ENCODE measurements around the gene SZT2.
A peak's percentile ranks its signal among the peaks of the same experiment; 100 is the strongest.

Gene SZT2

DNA sequence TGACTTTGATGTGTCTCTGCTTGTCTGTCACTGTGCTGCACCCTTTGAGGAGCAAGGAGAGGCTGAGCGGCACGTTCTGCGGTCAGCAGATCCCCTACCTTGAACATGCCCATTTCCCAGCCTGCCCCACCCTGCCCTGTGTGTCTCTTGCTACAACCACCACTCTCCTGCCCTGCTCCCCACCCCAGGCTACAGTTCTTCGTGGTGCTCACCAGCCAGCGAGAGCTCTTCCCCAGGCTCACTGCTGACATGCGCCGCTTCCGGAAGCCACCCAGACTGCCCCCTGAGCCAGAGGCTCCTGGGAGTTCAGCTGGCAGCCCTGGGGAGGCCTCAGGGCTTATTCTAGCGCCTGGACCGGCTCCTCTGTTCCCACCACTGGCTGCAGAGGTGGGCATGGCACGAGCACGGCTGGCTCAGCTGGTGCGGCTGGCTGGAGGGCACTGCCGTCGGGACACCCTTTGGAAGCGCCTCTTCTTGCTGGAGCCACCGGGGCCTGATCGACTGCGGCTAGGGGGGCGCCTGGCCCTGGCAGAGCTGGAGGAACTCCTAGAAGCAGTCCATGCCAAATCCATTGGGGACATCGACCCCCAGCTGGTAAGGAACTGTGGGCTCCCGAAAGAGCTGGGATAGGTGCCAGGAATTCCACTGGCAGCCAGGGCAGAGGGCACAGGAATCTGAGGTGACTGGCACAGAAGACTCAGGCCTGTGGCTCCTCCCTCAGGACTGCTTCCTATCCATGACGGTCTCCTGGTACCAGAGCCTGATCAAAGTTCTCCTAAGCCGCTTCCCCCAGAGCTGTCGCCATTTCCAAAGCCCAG is 58.4 kb downstream of the SZT2 start:
- Histone ChIP-seq H3K4me3 (ENCODE audit: low read depth in 1 of 2, low read length in 2 of 2) (no peak overlapping the region), H3K36me3 (ENCODE audit: insufficient read depth, low read length) (peaks cover 82% of the 10 kb centered on the region), H3K4me1 (ENCODE audit: insufficient read depth, low read length) (peaks cover 12% of the 10 kb centered on the region), H3K27ac (ENCODE audit: low read depth, low read length) (no peak overlapping the region), H3K27me3 (ENCODE audit: control insufficient read depth in 1 of 2, insufficient read depth in 2 of 2, low read length in 2 of 2) (no peaks in the 10 kb centered on the region), H3K9me3 (ENCODE audit: low read length) (no peaks in the 10 kb centered on the region), H3K9ac (ENCODE audit: low read length) (no peak overlapping the region)

DNA sequence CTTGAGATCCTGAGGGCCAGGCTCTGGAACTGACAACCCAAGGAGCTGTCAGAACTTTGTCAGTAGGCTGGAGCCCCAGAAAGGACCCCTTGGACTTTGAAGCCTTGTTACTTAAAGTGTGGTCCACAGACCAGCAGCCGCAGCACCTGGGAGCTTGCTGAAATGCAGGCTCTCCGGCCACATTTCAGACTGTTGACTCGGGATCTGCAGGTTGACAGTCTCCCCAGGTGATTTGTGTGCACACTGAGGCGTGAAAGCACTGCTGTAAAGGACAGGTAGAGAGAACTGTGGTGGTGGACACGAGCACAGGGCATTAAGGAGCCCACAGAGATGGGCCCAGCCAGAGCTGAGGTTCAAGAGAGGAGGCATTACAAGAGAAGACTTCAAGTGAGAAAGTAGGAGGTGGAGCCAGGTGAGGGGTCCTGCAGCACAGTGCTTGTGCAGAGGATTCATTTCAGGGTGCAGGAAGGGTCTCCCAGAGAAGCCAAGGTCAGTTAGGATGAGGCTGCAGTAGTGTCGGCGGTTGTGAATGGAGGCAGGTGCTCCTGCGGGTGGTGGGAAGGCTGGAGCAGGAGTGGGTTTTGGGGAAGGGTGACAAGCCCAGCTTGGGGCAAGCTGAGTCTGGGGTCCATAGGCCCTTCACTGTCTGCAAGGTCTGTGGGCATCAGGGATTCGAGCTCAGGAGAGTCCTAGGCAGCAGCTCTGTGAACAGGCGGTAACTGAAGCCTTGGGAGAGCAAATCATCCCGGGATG is 59.4 kb downstream of the SZT2 start:
- Histone ChIP-seq H3K4me3 (ENCODE audit: low read depth in 1 of 2, low read length in 2 of 2) (no peak overlapping the region), H3K9ac (ENCODE audit: low read length) (no peak overlapping the region), H3K4me1 (ENCODE audit: insufficient read depth, low read length) (peaks cover 12% of the 10 kb centered on the region), H3K27ac (ENCODE audit: low read depth, low read length) (no peak overlapping the region), H3K9me3 (ENCODE audit: low read length) (no peaks in the 10 kb centered on the region), H3K36me3 (ENCODE audit: insufficient read depth, low read length) (peaks cover 72% of the 10 kb centered on the region), H3K27me3 (ENCODE audit: control insufficient read depth in 1 of 2, insufficient read depth in 2 of 2, low read length in 2 of 2) (no peaks in the 10 kb centered on the region)

DNA sequence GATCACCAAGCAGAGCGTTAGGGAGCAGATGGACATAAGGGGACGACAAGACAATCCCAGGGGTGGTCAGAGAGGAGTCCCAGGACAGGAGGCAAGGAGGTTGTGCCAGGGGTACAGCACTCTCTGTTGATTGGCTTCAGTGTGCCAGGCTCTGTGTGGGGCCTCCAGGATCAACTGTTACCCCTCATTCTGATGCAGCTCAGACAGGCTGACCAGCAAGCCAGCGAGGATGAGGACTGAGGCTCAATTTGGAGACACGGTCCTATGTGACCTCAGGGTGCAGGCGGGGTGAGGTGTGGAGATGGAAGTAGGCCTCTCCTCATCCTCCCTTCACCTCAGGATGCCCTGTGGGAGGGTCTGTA is 60.0 kb downstream of the SZT2 start:
- H3K9me3 ChIP-seq (ENCODE audit: low read length), result no peaks in the 10 kb centered on the region
- H3K27ac ChIP-seq (ENCODE audit: low read depth, low read length), result no peak overlapping the region
- H3K36me3 ChIP-seq (ENCODE audit: insufficient read depth, low read length), result peaks cover 67% of the 10 kb centered on the region
- H3K4me3 ChIP-seq (ENCODE audit: low read depth in 1 of 2, low read length in 2 of 2), result no peak overlapping the region
- peaks cover 16% of the 10 kb centered on the region for H3K4me1 ChIP-seq (ENCODE audit: insufficient read depth, low read length)
- H3K9ac ChIP-seq (ENCODE audit: low read length), result no peak overlapping the region
- H3K27me3 ChIP-seq (ENCODE audit: control insufficient read depth in 1 of 2, insufficient read depth in 2 of 2, low read length in 2 of 2), result no peaks in the 10 kb centered on the region

DNA sequence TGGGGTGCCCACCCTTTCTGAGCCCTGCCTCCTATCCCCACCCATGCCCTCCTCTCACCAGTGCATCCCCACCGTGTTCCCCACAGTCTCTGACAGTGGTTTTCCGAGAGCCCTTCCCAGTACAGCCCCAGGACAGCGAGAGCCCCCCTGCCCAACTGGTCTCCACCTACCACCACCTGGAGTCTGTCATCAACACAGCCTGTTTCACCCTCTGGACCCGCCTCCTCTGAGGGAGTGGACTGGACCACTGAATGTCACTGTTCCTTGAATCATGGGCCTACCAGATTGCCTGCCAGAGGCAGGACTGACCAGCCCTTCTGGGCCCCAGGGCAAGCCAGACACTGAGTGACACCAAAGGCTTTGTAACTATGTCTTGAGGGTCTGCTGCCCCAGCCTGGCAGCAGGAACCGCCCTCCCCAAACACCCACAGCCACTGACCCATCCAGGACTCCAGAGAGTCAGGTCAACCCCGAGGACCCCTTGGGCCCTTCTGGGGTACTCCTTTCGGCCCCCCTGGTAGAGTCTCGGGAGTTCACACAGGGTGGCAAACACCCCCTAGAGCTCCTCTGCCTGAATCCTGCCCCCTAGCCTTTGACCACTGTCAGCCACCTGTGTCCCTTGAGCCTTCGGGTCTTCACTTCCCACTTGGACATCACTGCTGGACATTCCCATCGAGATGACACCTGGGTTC is 60.7 kb downstream of the SZT2 start:
- Histone ChIP-seq H3K4me1 (ENCODE audit: insufficient read depth, low read length) (peaks cover 20% of the 10 kb centered on the region), H3K27me3 (ENCODE audit: control insufficient read depth in 1 of 2, insufficient read depth in 2 of 2, low read length in 2 of 2) (no peaks in the 10 kb centered on the region), H3K9me3 (ENCODE audit: low read length) (no peaks in the 10 kb centered on the region), H3K36me3 (ENCODE audit: insufficient read depth, low read length) (peaks cover 63% of the 10 kb centered on the region), H3K4me3 (ENCODE audit: low read depth in 1 of 2, low read length in 2 of 2) (no peak overlapping the region), H3K9ac (ENCODE audit: low read length) (no peak overlapping the region), H3K27ac (ENCODE audit: low read depth, low read length) (no peak overlapping the region)

DNA sequence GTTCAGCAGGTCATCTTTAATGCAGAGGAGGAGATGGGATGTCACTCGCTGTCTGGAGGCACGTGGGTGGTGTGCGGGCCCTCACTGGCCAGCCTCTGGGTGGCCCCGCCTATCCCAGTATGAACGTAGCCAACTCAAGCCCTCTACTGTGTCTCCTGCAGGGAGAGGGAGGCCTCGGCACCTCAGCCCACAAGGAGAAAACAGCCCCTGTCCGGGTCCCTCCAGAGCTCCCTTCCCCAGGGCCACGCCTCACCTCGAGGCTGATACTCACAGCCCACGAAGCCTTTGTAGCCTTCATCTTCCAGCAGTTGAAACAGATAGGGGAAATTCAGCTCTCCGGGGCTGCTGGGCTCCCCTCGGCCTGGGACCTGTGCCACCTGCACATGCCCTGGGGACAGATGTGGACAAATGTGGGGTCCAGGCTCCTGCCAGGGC is 61.5 kb downstream of the SZT2 start:
- Histone ChIP-seq H3K36me3 (ENCODE audit: insufficient read depth, low read length) (peaks cover 55% of the 10 kb centered on the region), H3K27ac (ENCODE audit: low read depth, low read length) (no peak overlapping the region)

DNA sequence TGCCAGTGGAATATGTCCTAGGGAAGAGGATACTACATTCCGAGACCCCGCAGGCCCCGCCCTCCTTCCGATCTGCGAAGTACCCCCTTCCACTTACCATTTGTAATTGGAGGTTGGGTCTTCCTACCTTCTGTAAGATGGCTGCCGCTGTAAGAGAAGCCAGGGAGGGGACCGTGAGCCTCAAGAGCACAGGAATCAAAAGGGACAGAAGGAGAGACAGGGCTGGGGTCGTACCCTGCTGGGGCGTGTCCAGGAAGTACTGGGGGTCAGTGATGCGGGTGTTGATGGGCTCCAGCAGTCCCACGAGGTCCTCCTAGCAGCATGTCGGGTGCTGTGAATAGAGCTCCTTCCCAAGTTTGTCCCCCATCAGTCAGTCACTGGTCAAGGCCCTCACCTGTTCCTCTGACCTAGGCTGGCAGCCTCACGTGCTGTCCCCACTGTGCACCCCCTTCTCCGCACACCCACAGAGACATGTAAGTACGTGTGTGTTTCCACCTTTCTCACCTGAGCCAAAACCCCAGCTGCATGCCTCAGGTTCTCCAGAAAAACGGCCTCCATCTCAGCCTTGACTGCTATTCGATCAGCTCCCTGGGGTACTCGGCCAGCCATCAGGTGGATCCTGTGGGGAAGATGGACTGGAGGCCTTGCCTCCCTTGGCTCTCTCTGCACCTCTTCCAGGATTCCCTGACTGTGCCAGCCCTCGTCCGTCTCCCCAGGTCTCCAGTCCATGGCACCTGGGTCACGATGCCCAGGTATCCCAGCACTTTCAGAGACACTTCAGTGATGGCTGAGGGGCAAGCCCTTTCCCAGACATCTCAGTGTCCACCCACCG is 62.2 kb downstream of the SZT2 start:
- Histone ChIP-seq H3K27ac (ENCODE audit: low read depth, low read length) (peak overlapping the region; percentile 67), H3K4me1 (ENCODE audit: insufficient read depth, low read length) (peaks cover 20% of the 10 kb centered on the region), H3K27me3 (ENCODE audit: control insufficient read depth in 1 of 2, insufficient read depth in 2 of 2, low read length in 2 of 2) (no peaks in the 10 kb centered on the region), H3K36me3 (ENCODE audit: insufficient read depth, low read length) (peaks cover 47% of the 10 kb centered on the region), H3K9ac (ENCODE audit: low read length) (no peak overlapping the region), H3K9me3 (ENCODE audit: low read length) (no peaks in the 10 kb centered on the region), H3K4me3 (ENCODE audit: low read depth in 1 of 2, low read length in 2 of 2) (no peak overlapping the region)

More for the DNA sequence above, 61.5 kb downstream of the SZT2 start:
- H3K9ac ChIP-seq (ENCODE audit: low read length), result no peak overlapping the region
- no peak overlapping the region for H3K4me3 ChIP-seq (ENCODE audit: low read depth in 1 of 2, low read length in 2 of 2)
- H3K27me3 ChIP-seq (ENCODE audit: control insufficient read depth in 1 of 2, insufficient read depth in 2 of 2, low read length in 2 of 2), result no peaks in the 10 kb centered on the region
- peaks cover 20% of the 10 kb centered on the region for H3K4me1 ChIP-seq (ENCODE audit: insufficient read depth, low read length)
- no peaks in the 10 kb centered on the region for H3K9me3 ChIP-seq (ENCODE audit: low read length)

DNA sequence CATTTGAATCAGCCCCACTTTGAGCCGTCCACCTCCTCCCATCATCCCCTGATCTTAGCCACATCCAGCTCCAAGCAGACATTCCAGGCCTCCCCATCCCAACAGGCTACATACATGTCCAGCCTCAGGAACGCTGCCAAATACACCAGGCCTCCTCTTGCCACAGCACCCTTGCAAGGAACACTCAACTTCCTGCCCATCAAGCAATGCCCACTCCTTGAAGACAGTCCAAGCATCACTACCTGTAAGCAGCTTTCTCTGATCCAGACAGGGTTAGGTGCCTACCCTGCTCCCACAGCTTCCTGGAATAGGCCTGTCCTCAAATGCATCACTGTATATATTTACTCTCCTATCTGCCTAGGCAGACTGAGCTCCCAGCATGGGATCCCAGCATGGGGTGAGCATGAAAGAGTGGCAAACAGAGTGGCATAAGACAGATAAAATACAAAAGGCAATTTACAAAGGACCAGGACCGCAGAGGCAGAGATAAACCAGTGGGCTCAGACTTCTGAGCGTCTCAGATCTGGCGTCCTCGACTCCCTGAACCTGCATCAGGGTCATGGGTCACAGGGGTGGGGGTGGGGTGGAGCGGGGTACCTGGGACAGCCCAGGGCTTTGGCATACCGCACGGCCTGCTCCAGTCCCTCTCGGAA is 63.2 kb downstream of the SZT2 start:
- H3K27me3 ChIP-seq (ENCODE audit: control insufficient read depth in 1 of 2, insufficient read depth in 2 of 2, low read length in 2 of 2), result no peaks in the 10 kb centered on the region
- H3K27ac ChIP-seq (ENCODE audit: low read depth, low read length), result peak overlapping the region; percentile 67
- peak overlapping the region; percentile 34 for H3K9ac ChIP-seq (ENCODE audit: low read length)
- peaks cover 37% of the 10 kb centered on the region for H3K36me3 ChIP-seq (ENCODE audit: insufficient read depth, low read length)
- peaks cover 20% of the 10 kb centered on the region for H3K4me1 ChIP-seq (ENCODE audit: insufficient read depth, low read length)
- H3K4me3 ChIP-seq (ENCODE audit: low read depth in 1 of 2, low read length in 2 of 2), result peak overlapping the region; percentile 63 to 68
- no peaks in the 10 kb centered on the region for H3K9me3 ChIP-seq (ENCODE audit: low read length)

DNA sequence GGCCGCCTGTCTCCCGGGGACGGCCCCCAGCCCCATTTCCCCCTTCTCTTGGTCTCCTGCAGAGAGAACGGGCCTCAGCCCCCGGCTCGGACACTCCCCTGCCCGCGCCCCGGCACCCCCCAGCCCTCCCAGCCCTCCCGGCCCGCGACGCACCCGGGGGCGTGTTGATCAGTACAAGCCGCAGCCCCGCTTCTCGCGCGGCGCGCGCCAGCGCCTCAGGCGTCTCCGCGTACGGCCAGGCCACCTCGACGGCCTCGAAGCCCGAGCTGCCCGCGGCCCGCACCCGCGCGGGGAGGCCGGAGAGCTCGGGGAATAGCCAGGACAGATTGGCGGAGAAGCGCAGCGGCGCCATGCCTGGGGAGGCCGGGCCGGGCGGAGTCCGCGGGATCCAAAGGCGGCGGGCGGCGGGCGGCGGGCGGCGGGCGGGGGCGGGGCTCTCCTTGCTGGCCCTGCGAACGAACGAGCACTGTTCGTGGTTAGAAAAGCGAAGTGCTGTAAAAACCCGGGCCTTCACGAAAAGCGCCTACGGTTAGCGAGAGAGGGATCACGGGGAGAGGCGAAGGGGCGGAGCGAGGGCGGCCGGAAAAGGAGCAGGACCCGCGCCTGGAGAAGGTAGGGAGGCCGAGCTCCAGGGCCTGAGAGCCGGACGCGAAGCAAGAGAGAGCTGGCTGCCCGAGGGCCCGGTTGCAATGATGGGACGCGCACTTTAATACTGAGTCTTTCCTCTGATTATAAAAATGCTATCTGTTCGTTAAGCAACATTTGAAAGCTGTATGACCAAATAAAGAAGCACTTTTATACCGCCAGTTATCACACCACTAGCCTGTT is 64.0 kb downstream of the SZT2 start, which contains the start of gene HYI:
Gene HYI, minus strand, starts transcription at position 490 of the 828 bp plus-strand sequence. Its CDS starts 138 bp downstream, at position 352.
- Histone ChIP-seq H3K27ac (ENCODE audit: low read depth, low read length) (peak within 1 kb of the TSS; percentile 67), H3K9ac (ENCODE audit: low read length) (peak within 1 kb of the TSS; percentile 34), H3K36me3 (ENCODE audit: insufficient read depth, low read length) (peaks cover 31% of the 10 kb centered on the region), H3K4me3 (ENCODE audit: low read depth in 1 of 2, low read length in 2 of 2) (peak within 1 kb of the TSS; percentile 63 to 68), H3K9me3 (ENCODE audit: low read length) (no peaks in the 10 kb centered on the region), H3K4me1 (ENCODE audit: insufficient read depth, low read length) (peaks cover 20% of the 10 kb centered on the region), H3K27me3 (ENCODE audit: control insufficient read depth in 1 of 2, insufficient read depth in 2 of 2, low read length in 2 of 2) (no peaks in the 10 kb centered on the region)

DNA sequence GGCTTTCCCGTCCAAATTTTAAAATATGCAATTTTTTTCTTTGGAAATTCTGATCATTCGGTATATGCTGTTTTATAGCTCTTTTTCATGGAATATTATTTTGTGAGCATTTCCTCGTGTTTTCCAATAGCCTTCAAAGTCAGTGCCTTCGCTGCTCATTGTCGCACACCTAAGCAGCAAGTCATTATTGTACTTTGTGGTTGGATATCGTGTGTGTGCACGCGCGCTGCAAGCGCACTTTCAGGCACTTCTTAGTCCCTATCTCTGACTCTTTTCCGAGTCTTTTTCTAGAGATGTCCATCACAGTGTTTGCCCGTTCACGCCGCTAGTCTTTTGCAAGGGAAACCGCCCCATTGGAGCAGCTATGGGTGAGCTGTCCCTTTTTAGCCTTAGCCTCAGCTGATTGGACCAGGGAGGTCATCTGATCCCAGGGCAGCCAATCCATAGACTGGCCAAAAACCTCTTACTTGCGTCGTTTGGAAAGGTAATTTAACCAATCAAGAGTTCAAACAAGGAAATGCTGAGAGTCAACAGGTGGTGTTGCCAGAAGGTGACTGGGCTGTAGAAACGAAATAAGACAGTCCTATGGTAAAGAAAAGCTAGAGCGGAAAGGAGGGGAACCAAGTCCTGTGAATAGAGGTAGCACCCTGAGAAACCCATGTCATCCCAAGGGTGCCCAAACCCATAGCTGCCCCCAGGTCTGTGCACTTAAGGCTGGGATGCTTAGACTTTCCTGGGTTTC is 64.7 kb downstream of the SZT2 start:
- no peaks in the 10 kb centered on the region for H3K27me3 ChIP-seq (ENCODE audit: control insufficient read depth in 1 of 2, insufficient read depth in 2 of 2, low read length in 2 of 2)
- H3K36me3 ChIP-seq (ENCODE audit: insufficient read depth, low read length), result peaks cover 25% of the 10 kb centered on the region
- peak overlapping the region; percentile 67 for H3K27ac ChIP-seq (ENCODE audit: low read depth, low read length)
- H3K9ac ChIP-seq (ENCODE audit: low read length), result peak overlapping the region; percentile 16
- H3K9me3 ChIP-seq (ENCODE audit: low read length), result no peaks in the 10 kb centered on the region
- peak overlapping the region; percentile 28 to 54 for H3K4me3 ChIP-seq (ENCODE audit: low read depth in 1 of 2, low read length in 2 of 2)
- H3K4me1 ChIP-seq (ENCODE audit: insufficient read depth, low read length), result peaks cover 20% of the 10 kb centered on the region

Measured in muscle layer of colon (tissue), 2 donors.